Measurements from ENCODE around the gene PLSCR3. TPM values are rescaled to one million over a fixed set of nuclear protein-coding genes. Genes with fewer than 3 reads are reported as not detected.

Gene PLSCR3
- total RNA-seq, 2 experiments from 2014 or later, result 151 to 161 TPM

- H3K4me3 Mint-ChIP-seq, result no peak overlapping the region
- H3K27ac Mint-ChIP-seq, result no peak overlapping the region
- H3K36me3 Mint-ChIP-seq (ENCODE audit: low read depth), result no peaks in the 10 kb centered on the region
- H3K4me1 Mint-ChIP-seq, result no peaks in the 10 kb centered on the region
- POLR2A ChIA-PET, result no interaction called here
- CTCF ChIA-PET, result interaction anchor here (2.5 kb wide), 1 partner anchor 15 kb away, joined by 12 read pairs; the partner anchor contains the start of gene TMEM102
- DNase-seq, result no peak
- no peaks in the 10 kb centered on the region for H3K27me3 Mint-ChIP-seq
- H3K9me3 Mint-ChIP-seq, result no peaks in the 10 kb centered on the region
These were observed 26.9 kb upstream of the PLSCR3 start for GRCh38 chr17:7421186-7421585.

DNA sequence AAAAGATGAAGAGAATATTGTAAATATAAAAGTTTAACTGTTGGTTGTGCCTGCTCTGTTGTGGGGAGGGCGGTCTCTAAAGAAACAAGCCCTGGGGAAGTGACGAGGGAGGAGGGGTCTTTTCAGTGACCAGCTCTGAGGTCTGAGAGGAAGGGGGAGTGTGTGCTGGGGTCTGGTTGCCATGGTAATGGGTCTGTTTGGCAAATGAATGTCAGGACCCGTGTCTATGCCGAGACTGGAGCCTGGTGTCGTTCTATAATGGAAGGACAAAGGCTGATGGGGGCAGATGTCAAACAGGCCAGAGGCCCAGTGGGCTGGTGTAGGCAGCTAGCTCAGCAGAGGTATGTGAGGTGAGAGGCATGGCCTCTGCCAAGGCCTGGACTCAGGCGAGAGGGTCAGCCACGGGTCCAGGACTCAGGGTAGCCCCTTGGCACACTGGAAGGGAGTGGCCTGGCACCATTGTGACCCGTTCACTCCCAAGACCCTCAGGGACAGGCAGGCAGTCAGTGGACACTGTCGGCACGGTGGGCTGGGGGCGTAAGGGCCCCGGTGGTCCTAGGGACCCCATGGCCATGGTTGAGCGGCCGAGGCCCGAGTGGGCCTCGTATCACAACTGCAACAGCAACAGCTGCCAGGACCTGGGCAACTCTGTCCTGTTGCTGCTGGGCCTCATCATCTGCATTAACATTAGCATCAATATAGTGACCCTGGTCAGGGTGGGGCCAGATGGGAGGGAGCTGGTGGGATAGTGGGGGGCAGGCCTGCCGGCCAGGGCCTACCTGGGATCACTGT, 25.7 kb upstream of the PLSCR3 start, which contains the start of gene SPEM1:
SPEM1 (plus strand) TSS at position 506 of the 792 bp plus-strand sequence; CDS start at position 567, 61 bp downstream.
- peak within 1 kb of the TSS; percentile 73 for H3K27ac Mint-ChIP-seq
- H3K36me3 Mint-ChIP-seq (ENCODE audit: low read depth), result no peaks in the 10 kb centered on the region
- H3K9me3 Mint-ChIP-seq, result no peaks in the 10 kb centered on the region
- no peaks in the 10 kb centered on the region for H3K4me1 Mint-ChIP-seq
- no peak for DNase-seq
- no peak within 1 kb of the TSS for H3K4me3 Mint-ChIP-seq
- ChIA-PET CTCF (interaction anchor here (0.9 to 2.5 kb wide), 3 partner anchors 11 to 66 kb away, joined by 3 to 12 read pairs (median 3); partner anchors contain the start of gene TMEM102), POLR2A (no interaction called here)
- no peaks in the 10 kb centered on the region for H3K27me3 Mint-ChIP-seq

DNA sequence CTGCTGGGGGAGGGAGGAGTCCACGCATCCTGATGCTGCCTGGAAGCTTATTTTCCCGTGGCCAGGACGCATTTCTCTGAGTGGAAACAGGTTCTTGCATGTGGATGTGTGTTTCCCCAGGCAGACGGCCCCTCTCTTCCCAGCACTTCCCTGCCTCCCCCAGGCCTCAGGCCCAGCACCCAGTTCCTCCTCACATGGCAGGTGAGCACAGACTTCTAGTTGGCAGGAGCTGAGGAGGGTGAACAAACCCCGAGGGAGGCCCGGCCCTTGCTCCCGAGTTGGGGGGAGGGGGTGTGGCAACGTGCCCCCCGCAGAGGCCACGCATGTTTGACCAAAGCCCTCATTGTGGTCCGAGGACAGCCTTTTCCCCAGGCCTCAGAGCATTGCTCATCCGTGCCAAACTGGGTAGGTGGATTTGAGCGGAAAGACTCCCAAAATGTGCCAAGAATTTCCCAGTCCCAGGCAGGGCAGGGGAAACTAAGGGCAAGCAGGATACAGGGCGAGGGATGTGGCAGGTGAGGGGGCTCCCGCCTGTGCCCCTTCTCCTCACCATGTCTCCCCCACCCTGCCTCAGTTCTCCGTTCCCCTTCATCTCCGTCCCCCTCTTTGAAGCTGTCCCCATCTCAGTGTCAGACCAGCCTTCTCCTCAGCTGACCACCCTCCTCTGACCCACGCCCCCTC, 24.3 kb upstream of the PLSCR3 start:
- ChIA-PET CTCF (interaction anchor here (1.7 kb wide), 1 partner anchor 12 kb away, joined by 3 read pairs; no protein-coding TSS in a partner anchor), POLR2A (no interaction called here)
- no peak overlapping the region for H3K4me3 Mint-ChIP-seq
- no peaks in the 10 kb centered on the region for H3K9me3 Mint-ChIP-seq
- H3K4me1 Mint-ChIP-seq, result no peaks in the 10 kb centered on the region
- no peak overlapping the region for H3K27ac Mint-ChIP-seq
- DNase-seq, result no peak
- H3K36me3 Mint-ChIP-seq (ENCODE audit: low read depth), result no peaks in the 10 kb centered on the region
- H3K27me3 Mint-ChIP-seq, result no peaks in the 10 kb centered on the region

GRCh38 chr17:7417056-7417655, 22.8 kb upstream of the PLSCR3 start:
- H3K4me3 Mint-ChIP-seq, result no peak overlapping the region
- POLR2A ChIA-PET, result interaction anchor here (0.6 kb wide), 1 partner anchor 54 kb away, joined by 5 read pairs; no protein-coding TSS in a partner anchor
- CTCF ChIA-PET, result interaction anchor here (1.5 kb wide), 1 partner anchor 143 kb away, joined by 4 read pairs; no protein-coding TSS in a partner anchor

DNA sequence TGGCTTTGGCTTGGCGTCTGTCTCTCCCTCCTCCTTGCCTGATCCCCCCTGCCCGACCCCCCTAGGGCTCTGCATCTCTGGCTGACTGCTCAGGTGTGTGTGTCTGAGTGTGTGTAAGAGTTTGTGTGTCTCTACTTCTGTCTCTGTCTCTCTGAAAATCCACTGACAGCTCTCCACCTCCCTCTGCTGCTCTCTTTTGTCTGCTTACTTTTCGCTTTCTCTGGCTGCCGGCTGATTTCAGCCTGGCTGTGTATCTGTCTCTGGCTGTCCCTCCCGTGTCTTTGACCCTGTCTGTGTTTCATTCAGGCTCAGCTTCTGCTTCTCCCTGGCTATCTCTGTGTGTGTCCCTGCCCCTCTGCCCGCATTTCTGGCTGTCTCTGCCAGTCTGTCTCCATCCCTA, 22.0 kb upstream of the PLSCR3 start:
- ChIA-PET CTCF (interaction anchor here (1.5 kb wide), 1 partner anchor 144 kb away, joined by 4 read pairs; no protein-coding TSS in a partner anchor), POLR2A (interaction anchor here (0.6 kb wide), 1 partner anchor 54 kb away, joined by 5 read pairs; no protein-coding TSS in a partner anchor)
- Mint-ChIP-seq H3K4me3 (no peak overlapping the region), H3K9me3 (no peaks in the 10 kb centered on the region), H3K27ac (peak overlapping the region; percentile 34), H3K4me1 (no peaks in the 10 kb centered on the region), H3K36me3 (ENCODE audit: low read depth) (no peaks in the 10 kb centered on the region), H3K27me3 (no peaks in the 10 kb centered on the region)
- no peak for DNase-seq

More at GRCh38 chr17:7417056-7417655, 22.8 kb upstream of the PLSCR3 start:
- DNase-seq, result no peak
- Mint-ChIP-seq H3K27ac (no peak overlapping the region), H3K4me1 (no peaks in the 10 kb centered on the region), H3K9me3 (no peaks in the 10 kb centered on the region), H3K27me3 (no peaks in the 10 kb centered on the region), H3K36me3 (ENCODE audit: low read depth) (no peaks in the 10 kb centered on the region)

GRCh38 chr17:7415784-7416183, 21.5 kb upstream of the PLSCR3 start:
- ChIA-PET CTCF (no interaction called here), POLR2A (no interaction called here)
- Mint-ChIP-seq H3K27ac (no peak overlapping the region), H3K4me3 (no peak overlapping the region), H3K4me1 (no peaks in the 10 kb centered on the region), H3K36me3 (ENCODE audit: low read depth) (no peaks in the 10 kb centered on the region), H3K9me3 (no peaks in the 10 kb centered on the region), H3K27me3 (no peaks in the 10 kb centered on the region)
- no peak for DNase-seq

DNA sequence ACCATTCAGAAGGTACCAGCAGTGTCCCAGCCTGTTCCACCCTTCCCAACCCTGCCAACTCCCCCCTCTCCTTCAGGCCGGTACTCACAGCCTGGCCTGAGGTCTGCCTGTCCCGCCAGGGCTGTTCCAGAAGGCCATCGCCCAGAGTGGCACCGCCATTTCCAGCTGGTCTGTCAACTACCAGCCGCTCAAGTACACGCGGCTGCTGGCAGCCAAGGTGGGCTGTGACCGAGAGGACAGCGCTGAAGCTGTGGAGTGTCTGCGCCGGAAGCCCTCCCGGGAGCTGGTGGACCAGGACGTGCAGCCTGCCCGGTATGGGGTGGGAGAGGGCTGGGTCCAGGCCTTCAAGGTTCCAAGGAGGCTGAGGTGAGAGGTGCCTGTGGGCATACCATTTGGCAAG, 20.5 kb upstream of the PLSCR3 start:
- CTCF ChIA-PET, result no interaction called here
- no peak for DNase-seq
- POLR2A ChIA-PET, result no interaction called here

DNA sequence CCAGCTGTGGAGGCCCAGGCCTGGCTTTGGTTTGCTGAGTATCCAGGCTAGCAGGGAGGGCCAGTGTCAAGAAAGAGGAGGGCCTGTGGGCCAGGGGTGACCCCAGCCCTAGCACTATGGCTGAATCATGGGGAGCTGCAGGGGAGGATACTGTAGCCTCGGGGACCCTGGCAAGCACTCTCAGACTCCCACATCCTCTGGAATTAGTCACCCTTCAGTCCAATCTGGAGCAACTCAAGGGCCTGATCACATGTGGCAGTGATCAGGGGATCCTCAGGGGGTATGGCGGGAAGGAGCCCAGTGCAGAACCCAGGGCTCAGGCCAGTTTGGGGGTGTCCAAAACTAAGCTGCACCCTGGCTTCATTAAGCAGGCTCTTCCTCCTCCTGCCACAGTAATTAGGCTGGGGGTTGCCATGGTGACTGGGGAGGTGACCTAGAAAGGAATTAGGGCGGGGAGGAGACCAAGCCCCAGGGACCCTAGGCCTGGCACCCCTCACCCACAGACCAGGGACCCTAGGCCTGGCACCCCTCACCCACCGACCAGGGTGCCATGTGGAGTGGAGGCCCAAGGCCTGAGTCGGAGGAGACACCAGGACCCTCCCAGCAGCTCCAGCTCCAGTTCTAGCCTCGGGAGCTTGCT, 19.1 kb upstream of the PLSCR3 start:
- Mint-ChIP-seq H3K4me3 (no peak overlapping the region), H3K36me3 (ENCODE audit: low read depth) (no peaks in the 10 kb centered on the region), H3K9me3 (no peaks in the 10 kb centered on the region), H3K27me3 (no peaks in the 10 kb centered on the region), H3K4me1 (peaks cover 3% of the 10 kb centered on the region), H3K27ac (no peak overlapping the region)
- CTCF ChIA-PET, result interaction anchor here (0.5 to 1.6 kb wide), 3 partner anchors 12 to 147 kb away, joined by 3 to 6 read pairs (median 4); partner anchors contain the start of gene SPEM2
- no peak for DNase-seq
- POLR2A ChIA-PET, result no interaction called here

More for the DNA sequence above, 20.5 kb upstream of the PLSCR3 start:
- Mint-ChIP-seq H3K9me3 (no peaks in the 10 kb centered on the region), H3K4me1 (no peaks in the 10 kb centered on the region), H3K27me3 (no peaks in the 10 kb centered on the region), H3K27ac (no peak overlapping the region), H3K36me3 (ENCODE audit: low read depth) (no peaks in the 10 kb centered on the region), H3K4me3 (no peak overlapping the region)

GRCh38 chr17:7411427-7411750, 17.1 kb upstream of the PLSCR3 start:
- Mint-ChIP-seq H3K4me3 (no peak overlapping the region), H3K4me1 (peaks cover 6% of the 10 kb centered on the region), H3K27me3 (peaks cover 2% of the 10 kb centered on the region), H3K36me3 (ENCODE audit: low read depth) (no peaks in the 10 kb centered on the region), H3K9me3 (no peaks in the 10 kb centered on the region), H3K27ac (no peak overlapping the region)
- ChIA-PET POLR2A (no interaction called here), CTCF (no interaction called here)
- no peak for DNase-seq

GRCh38 chr17:7410634-7411426, 16.5 kb upstream of the PLSCR3 start:
- DNase-seq, result no peak
- Mint-ChIP-seq H3K4me3 (no peak overlapping the region), H3K27ac (no peak overlapping the region), H3K36me3 (ENCODE audit: low read depth) (no peaks in the 10 kb centered on the region), H3K9me3 (no peaks in the 10 kb centered on the region), H3K4me1 (peaks cover 9% of the 10 kb centered on the region), H3K27me3 (peaks cover 7% of the 10 kb centered on the region)
- CTCF ChIA-PET, result no interaction called here
- POLR2A ChIA-PET, result no interaction called here

GRCh38 chr17:7409716-7410115, 15.4 kb upstream of the PLSCR3 start:
- Mint-ChIP-seq H3K27ac (no peak overlapping the region), H3K27me3 (peaks cover 11% of the 10 kb centered on the region), H3K4me1 (peaks cover 15% of the 10 kb centered on the region), H3K4me3 (no peak overlapping the region), H3K9me3 (no peaks in the 10 kb centered on the region), H3K36me3 (ENCODE audit: low read depth) (no peaks in the 10 kb centered on the region)
- DNase-seq, result no peak
- ChIA-PET POLR2A (no interaction called here), CTCF (no interaction called here)

DNA sequence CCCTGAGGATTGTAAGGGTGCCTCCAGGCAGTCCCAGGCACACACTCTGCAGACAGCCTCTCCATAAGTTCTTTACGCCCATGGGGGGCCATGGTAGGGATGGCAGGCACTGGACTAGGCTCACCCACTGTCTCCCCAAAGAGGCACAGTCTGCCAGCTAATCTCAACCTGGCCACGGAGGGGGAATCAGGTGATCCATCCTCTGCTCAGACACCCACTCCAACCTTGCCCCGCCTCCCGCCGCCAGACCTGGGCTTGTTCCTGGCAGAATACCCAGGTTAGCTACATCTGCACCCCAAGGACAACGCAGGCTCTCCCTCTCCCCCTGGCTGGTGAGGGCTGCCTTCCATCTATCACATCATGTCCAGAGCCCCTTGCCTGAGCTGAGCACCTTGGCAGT, 14.5 kb upstream of the PLSCR3 start:
- POLR2A ChIA-PET, result no interaction called here
- no peak overlapping the region for H3K4me3 Mint-ChIP-seq
- H3K4me1 Mint-ChIP-seq, result peaks cover 15% of the 10 kb centered on the region

More for the DNA sequence above, 14.5 kb upstream of the PLSCR3 start:
- H3K27ac Mint-ChIP-seq, result no peak overlapping the region
- H3K36me3 Mint-ChIP-seq (ENCODE audit: low read depth), result no peaks in the 10 kb centered on the region
- CTCF ChIA-PET, result no interaction called here
- no peaks in the 10 kb centered on the region for H3K9me3 Mint-ChIP-seq
- DNase-seq, result no peak
- peaks cover 12% of the 10 kb centered on the region for H3K27me3 Mint-ChIP-seq

Data from activated CD4-positive, alpha-beta T cell treated with anti-CD3 and anti-CD28 coated beads, Interleukin-2, amount 10 ng/mL, durations not matched to agents 7 days and 5 days (primary cell).